ENCODE results near the gene SELENOP.

GRCh38 chr5:42801516-42802166 is 10.1 kb downstream of the SELENOP start:
- TF ChIP-seq, protein P1, sequence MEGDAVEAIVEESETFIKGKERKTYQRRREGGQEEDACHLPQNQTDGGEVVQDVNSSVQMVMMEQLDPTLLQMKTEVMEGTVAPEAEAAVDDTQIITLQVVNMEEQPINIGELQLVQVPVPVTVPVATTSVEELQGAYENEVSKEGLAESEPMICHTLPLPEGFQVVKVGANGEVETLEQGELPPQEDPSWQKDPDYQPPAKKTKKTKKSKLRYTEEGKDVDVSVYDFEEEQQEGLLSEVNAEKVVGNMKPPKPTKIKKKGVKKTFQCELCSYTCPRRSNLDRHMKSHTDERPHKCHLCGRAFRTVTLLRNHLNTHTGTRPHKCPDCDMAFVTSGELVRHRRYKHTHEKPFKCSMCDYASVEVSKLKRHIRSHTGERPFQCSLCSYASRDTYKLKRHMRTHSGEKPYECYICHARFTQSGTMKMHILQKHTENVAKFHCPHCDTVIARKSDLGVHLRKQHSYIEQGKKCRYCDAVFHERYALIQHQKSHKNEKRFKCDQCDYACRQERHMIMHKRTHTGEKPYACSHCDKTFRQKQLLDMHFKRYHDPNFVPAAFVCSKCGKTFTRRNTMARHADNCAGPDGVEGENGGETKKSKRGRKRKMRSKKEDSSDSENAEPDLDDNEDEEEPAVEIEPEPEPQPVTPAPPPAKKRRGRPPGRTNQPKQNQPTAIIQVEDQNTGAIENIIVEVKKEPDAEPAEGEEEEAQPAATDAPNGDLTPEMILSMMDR (IDR thresholded peaks at IDR 0.05; ENCODE audit: poor library complexity): no peak
- TF ChIP-seq EZH2phosphoT487 (IDR thresholded peaks at IDR 0.05; ENCODE audit: low read depth, severe bottlenecking, unreplicated experiment) (no peak), EZH2 (IDR thresholded peaks at IDR 0.05; ENCODE audit: borderline replicate concordance) (no peak)

Measured in hepatocyte (in vitro differentiated cells).